IPS-20b (cell line): ENCODE measurements around the gene PTPRE.
"Not testable (repeated sequence)": the region's sequence is repeated elsewhere in the genome, so short reads cannot be mapped to it uniquely, and the experiment has no call there.

Experiments
- H3K27ac ChIP-seq: one replicate; pipeline ENCODE4 v1.5.1; 2013; ENCODE audit warnings: low read length
- H3K27me3 ChIP-seq: 2 replicates; pipeline ENCODE4 v1.6.1; 2013; ENCODE audit warnings: mild to moderate bottlenecking, low read length, inconsistent platforms; ENCODE audit not compliant: insufficient read depth
- H3K36me3 ChIP-seq: 2 replicates; pipeline ENCODE4 v1.6.1; 2013; ENCODE audit warnings: low read depth, mild to moderate bottlenecking, inconsistent platforms, low read length, moderate library complexity; ENCODE audit not compliant: insufficient read depth
- H3K4me1 ChIP-seq: 2 replicates; pipeline ENCODE4 v1.6.1; 2013; ENCODE audit warnings: mild to moderate bottlenecking, control low read depth, inconsistent platforms, low read length, moderate library complexity; ENCODE audit not compliant: insufficient read depth
- H3K4me3 ChIP-seq: 2 replicates; pipeline ENCODE4 v1.5.1; 2013; ENCODE audit warnings: mild to moderate bottlenecking, low read length, inconsistent platforms
- H3K9ac ChIP-seq: 2 replicates; pipeline ENCODE4 v1.6.1; 2013; ENCODE audit warnings: low read depth, mild to moderate bottlenecking, inconsistent platforms, low read length, moderate library complexity
- H3K9me3 ChIP-seq: 2 replicates; pipeline ENCODE4 v1.6.1; 2013; ENCODE audit warnings: mild to moderate bottlenecking, low read depth, low read length, inconsistent platforms; ENCODE audit not compliant: insufficient read depth

The PTPRE gene

GRCh38 chr10:128087884-128088709 is 181.2 kb downstream of the PTPRE start:
- Histone ChIP-seq H3K4me1 (peaks cover 27% of the 10 kb centered on the region; the same call in 1 of the 2 replicates), H3K9ac (no peak overlapping the region), H3K9me3 (no peaks in the 10 kb centered on the region), H3K4me3 (no peak overlapping the region), H3K27ac (no peak overlapping the region), H3K36me3 (no peaks in the 10 kb centered on the region), H3K27me3 (no peaks in the 10 kb centered on the region)

DNA sequence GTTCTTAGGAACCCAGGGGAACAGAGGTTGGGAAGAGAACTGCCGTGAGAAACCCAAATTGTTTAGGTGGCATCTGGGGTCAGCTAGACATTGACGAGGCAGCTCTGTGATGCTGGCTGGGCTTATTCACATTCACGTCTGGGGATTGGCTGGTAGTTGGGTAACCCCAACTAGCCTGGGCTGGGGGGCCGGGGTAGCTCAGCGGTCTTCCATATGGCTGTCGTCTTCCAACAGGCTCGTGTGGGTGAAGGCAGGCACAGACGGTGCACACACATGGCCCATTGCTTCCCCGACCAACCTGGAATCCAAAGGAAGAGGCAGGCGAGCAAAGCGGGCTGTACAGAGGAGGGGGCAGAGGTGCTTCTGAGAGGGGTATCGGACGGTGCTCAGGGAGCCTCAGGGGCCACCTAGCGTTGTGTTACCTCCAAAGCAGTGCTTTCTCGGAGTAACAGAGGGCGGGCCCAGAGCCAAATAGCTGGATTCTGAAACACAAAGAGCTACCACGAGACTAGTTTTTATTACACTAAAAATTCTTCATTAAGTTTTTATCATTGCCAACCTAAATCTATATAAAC is 184.8 kb downstream of the PTPRE start:
- Histone ChIP-seq H3K9me3 (no peaks in the 10 kb centered on the region), H3K36me3 (no peaks in the 10 kb centered on the region), H3K27me3 (no peaks in the 10 kb centered on the region), H3K27ac (no peak overlapping the region), H3K4me1 (peaks cover 7% of the 10 kb centered on the region; the same call in 1 of the 2 replicates), H3K4me3 (no peak overlapping the region), H3K9ac (no peak overlapping the region)

DNA sequence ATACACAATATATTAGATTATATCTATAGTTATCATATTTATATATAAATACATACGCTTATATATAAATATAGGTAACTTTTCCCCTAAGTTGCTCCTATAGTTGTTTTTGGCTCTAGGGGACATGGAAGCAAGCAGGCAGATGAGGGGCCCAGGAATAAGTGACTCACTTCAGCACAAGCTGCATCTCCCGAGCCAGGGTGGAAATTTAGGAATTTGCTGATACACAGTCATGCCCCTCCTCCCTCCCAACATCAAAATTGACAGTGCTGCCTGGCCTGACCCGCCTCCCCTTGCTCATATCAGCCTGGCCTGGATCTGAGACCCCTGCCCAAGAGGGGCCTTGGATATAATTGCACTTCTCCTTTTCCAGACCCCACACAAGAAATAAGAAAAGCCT is 185.6 kb downstream of the PTPRE start:
- Histone ChIP-seq H3K9ac (no peak overlapping the region), H3K9me3 (no peaks in the 10 kb centered on the region), H3K27me3 (no peaks in the 10 kb centered on the region), H3K4me3 (no peak overlapping the region), H3K27ac (no peak overlapping the region), H3K4me1 (0 out of 2 replicates have a peak, but pooled peaks cover under 1% of the 10 kb centered on the region), H3K36me3 (peaks cover 4% of the 10 kb centered on the region)

DNA sequence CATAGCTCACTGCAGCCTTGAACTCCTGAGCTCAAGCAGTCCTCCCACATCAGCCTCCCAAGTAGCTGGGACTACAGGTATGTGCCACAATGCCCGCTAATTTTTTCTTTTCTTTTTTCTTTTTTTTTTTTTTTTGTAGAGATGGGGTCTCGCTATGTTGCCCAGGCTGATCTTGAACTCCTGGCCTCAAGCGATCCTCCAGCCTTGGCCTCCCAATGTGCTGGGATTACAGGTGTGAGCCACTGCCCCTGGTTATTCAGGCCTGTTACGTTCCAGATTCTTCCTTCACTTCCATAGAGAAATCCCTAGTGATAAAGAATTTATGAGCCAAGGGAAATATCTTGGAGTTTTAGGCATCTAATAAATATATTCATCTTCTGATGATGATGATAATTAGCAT is 187.7 kb downstream of the PTPRE start:
- H3K4me1 ChIP-seq, H3K4me3 ChIP-seq: not testable (repeated sequence)
- peaks cover 26% of the 10 kb centered on the region for H3K36me3 ChIP-seq

GRCh38 chr10:128095027-128095752 is 188.3 kb downstream of the PTPRE start:
- Histone ChIP-seq H3K4me1 (no peaks in the 10 kb centered on the region), H3K9ac (no peak overlapping the region), H3K4me3 (no peak overlapping the region), H3K27ac (no peak overlapping the region), H3K27me3 (no peaks in the 10 kb centered on the region), H3K9me3 (no peaks in the 10 kb centered on the region), H3K36me3 (peaks cover 32% of the 10 kb centered on the region)

More for the DNA sequence above, 187.7 kb downstream of the PTPRE start:
- not testable (repeated sequence) for H3K9me3 ChIP-seq, H3K9ac ChIP-seq, H3K27me3 ChIP-seq, H3K27ac ChIP-seq

- Histone ChIP-seq H3K4me3 (no peak overlapping the region), H3K9ac (no peak overlapping the region), H3K27ac (no peak overlapping the region), H3K9me3 (no peaks in the 10 kb centered on the region), H3K4me1 (no peaks in the 10 kb centered on the region), H3K36me3 (peaks cover 39% of the 10 kb centered on the region), H3K27me3 (no peaks in the 10 kb centered on the region)
Observed at GRCh38 chr10:128095753-128096469, 189.0 kb downstream of the PTPRE start.

- Histone ChIP-seq H3K9ac (no peak overlapping the region), H3K4me1 (no peaks in the 10 kb centered on the region), H3K36me3 (peaks cover 46% of the 10 kb centered on the region), H3K9me3 (no peaks in the 10 kb centered on the region), H3K27ac (no peak overlapping the region), H3K27me3 (no peaks in the 10 kb centered on the region), H3K4me3 (no peak overlapping the region)
Observed at GRCh38 chr10:128096486-128097199, 189.7 kb downstream of the PTPRE start.

DNA sequence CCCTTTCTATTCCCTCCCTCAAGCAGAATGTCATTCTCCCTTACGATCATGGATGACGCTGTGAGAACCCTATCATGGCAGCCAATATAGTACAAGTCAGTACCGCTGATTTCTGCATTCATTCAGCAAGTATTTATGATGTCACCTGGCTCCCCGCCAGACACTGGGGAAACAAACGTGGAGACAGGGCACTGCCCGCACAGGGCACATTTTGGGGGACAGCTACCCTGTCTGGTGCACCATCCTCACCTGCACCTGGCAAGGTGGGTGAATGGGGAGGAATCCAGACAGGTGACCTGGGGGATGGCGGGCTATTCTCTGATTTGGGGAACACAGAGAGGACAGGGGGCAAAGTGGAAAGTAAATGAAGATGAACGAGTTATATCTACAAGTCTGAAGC is 190.9 kb downstream of the PTPRE start:
- H3K9ac ChIP-seq: no peak overlapping the region
- H3K9me3 ChIP-seq: no peaks in the 10 kb centered on the region
- no peaks in the 10 kb centered on the region for H3K27me3 ChIP-seq
- H3K4me1 ChIP-seq: no peaks in the 10 kb centered on the region
- H3K27ac ChIP-seq: no peak overlapping the region
- no peak overlapping the region for H3K4me3 ChIP-seq
- peaks cover 58% of the 10 kb centered on the region for H3K36me3 ChIP-seq

DNA sequence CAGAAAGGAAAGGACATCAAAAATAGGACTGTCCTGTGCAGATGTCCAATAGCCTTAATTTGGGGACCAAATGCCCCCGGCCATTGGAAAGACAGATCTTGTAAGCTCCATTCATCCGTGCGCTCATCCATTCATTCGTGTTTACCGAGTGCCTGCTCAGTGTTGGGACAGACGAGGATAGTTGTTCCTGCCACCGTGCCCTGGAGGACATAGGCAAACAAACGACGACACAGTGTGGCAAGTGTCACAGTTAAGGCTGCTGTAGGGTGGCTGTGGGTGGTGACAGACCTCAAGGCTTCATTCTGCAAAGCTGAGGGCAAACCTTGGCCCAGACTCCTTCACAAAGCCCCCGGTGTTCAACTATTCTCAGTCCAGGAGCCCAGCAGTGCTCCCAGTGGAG is 191.7 kb downstream of the PTPRE start:
- Histone ChIP-seq H3K27me3 (no peaks in the 10 kb centered on the region), H3K9me3 (no peaks in the 10 kb centered on the region), H3K36me3 (peaks cover 66% of the 10 kb centered on the region), H3K27ac (no peak overlapping the region), H3K4me1 (no peaks in the 10 kb centered on the region), H3K9ac (no peak overlapping the region), H3K4me3 (no peak overlapping the region)

DNA sequence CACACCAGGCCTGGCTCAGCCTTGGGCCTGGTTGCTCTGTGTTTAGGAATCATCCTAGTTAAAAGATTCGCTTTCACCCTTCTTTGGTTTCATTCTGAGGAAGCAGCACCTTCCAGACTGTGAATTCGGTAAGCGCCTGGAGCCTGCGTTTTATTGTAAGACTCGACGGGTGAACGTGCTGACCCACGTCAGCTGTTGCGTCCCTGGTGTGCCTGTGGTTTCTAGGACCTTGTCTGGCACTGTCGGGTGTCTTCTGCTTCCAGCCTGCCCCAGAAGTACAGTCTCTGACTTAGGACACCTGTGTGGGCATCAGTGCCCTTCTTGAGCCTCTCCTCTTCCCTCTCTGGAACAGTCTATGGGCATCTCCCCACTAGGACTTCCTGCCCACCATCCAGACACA is 193.0 kb downstream of the PTPRE start:
- Histone ChIP-seq H3K9me3 (no peaks in the 10 kb centered on the region), H3K4me3 (no peak overlapping the region), H3K4me1 (no peaks in the 10 kb centered on the region), H3K27me3 (no peaks in the 10 kb centered on the region), H3K36me3 (peaks cover 79% of the 10 kb centered on the region), H3K27ac (no peak overlapping the region), H3K9ac (no peak overlapping the region)

DNA sequence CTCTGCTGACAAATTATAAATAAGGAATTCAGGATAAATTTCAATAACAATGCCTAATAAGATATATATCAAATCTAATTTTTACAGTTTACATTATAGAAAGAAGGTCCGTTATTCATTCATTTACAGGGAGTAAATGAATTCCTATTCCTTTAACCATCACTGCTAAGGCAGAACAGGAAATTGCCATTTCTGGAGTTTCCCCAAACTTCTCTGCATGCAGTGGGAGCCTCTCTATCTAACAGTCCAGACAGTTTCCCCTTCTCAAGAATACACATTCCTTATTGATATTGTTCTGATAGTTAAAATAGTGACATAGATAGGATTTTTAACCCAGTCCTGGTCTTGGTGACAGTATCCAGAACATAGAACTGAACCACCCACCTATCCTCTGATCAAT is 195.0 kb downstream of the PTPRE start:
- Histone ChIP-seq H3K27ac (no peak overlapping the region), H3K27me3 (no peaks in the 10 kb centered on the region), H3K9ac (no peak overlapping the region), H3K9me3 (no peaks in the 10 kb centered on the region), H3K4me1 (no peaks in the 10 kb centered on the region), H3K36me3 (peaks cover 99% of the 10 kb centered on the region), H3K4me3 (no peak overlapping the region)
